ENCODE results near the gene SESTD1. TPM values are rescaled to one million over a fixed set of nuclear protein-coding genes. Genes with fewer than 3 reads are reported as not detected.

The SESTD1 gene
- total RNA-seq, 1 experiment from 2014 or later: 15.0 TPM

GRCh38 chr2:179184610-179185009 is 80.0 kb downstream of the SESTD1 start:
- no peak for DNase-seq (ENCODE audit: low read depth)

- DNase-seq (ENCODE audit: low read depth): no peak
Measured at GRCh38 chr2:179181002-179181401, 83.6 kb downstream of the SESTD1 start.

- DNase-seq (ENCODE audit: low read depth): no peak
Measured at GRCh38 chr2:179180242-179180641, 84.4 kb downstream of the SESTD1 start.

- DNase-seq (ENCODE audit: low read depth): no peak
Measured at GRCh38 chr2:179179719-179180118, 84.9 kb downstream of the SESTD1 start.

GRCh38 chr2:179177694-179178093 is 86.9 kb downstream of the SESTD1 start:
- DNase-seq (ENCODE audit: low read depth): no peak

- DNase-seq (ENCODE audit: low read depth): no peak
Measured at GRCh38 chr2:179174240-179174639, 90.4 kb downstream of the SESTD1 start.

GRCh38 chr2:179172894-179173293 is 91.7 kb downstream of the SESTD1 start:
- no peak for DNase-seq (ENCODE audit: low read depth)

GRCh38 chr2:179171371-179171770 is 93.3 kb downstream of the SESTD1 start:
- no peak for DNase-seq (ENCODE audit: low read depth)

GRCh38 chr2:179170901-179171300 is 93.7 kb downstream of the SESTD1 start:
- DNase-seq (ENCODE audit: low read depth): no peak

- DNase-seq (ENCODE audit: low read depth): peak; percentile 6
Measured at GRCh38 chr2:179165356-179166000, 99.2 kb downstream of the SESTD1 start.

GRCh38 chr2:179141206-179141605 is 123.4 kb downstream of the SESTD1 start:
- no peak for DNase-seq (ENCODE audit: low read depth)

- DNase-seq (ENCODE audit: low read depth): no peak
Measured at GRCh38 chr2:179140571-179140970, 124.1 kb downstream of the SESTD1 start.

- DNase-seq (ENCODE audit: low read depth): no peak
Measured at GRCh38 chr2:179139506-179139905, 125.1 kb downstream of the SESTD1 start.

GRCh38 chr2:179137200-179137759 is 127.4 kb downstream of the SESTD1 start:
- no peak for DNase-seq (ENCODE audit: low read depth)

- no peak for DNase-seq (ENCODE audit: low read depth)
Measured at GRCh38 chr2:179133016-179133415, 131.6 kb downstream of the SESTD1 start.

- no peak for DNase-seq (ENCODE audit: low read depth)
Measured at GRCh38 chr2:179132076-179132475, 132.6 kb downstream of the SESTD1 start.

- DNase-seq (ENCODE audit: low read depth): no peak
Measured at GRCh38 chr2:179130560-179130959, 134.1 kb downstream of the SESTD1 start.

- DNase-seq (ENCODE audit: low read depth): peak; percentile 9
Measured at GRCh38 chr2:179129574-179130238, 134.9 kb downstream of the SESTD1 start.

GRCh38 chr2:179125404-179125803 is 139.2 kb downstream of the SESTD1 start:
- DNase-seq (ENCODE audit: low read depth): no peak

GRCh38 chr2:179124282-179124681 is 140.3 kb downstream of the SESTD1 start:
- no peak for DNase-seq (ENCODE audit: low read depth)

- no peak for DNase-seq (ENCODE audit: low read depth)
Measured at GRCh38 chr2:179123272-179123662, 141.4 kb downstream of the SESTD1 start.

- DNase-seq (ENCODE audit: low read depth): peak; percentile 18
Measured at GRCh38 chr2:179107737-179108136, 156.9 kb downstream of the SESTD1 start.
